MCF 10A (cell line): ENCODE results near the gene DLG2. TPM values are rescaled to one million over a fixed set of nuclear protein-coding genes. Genes with fewer than 3 reads are reported as not detected.

ENCODE experiments used
- BruUV-seq: library from RNA; stranded (reverse); fragments of 400-500 nt; replicated peaks from 2 replicates; lab custom pipeline; 2021; lab: Mats Ljungman, UMichigan
- CTCF ChIA-PET: fragments of 300-600 bp; sonication (Branson Sonifier 250); formaldehyde crosslinking; extraction: SDS; loops from one replicate; lab custom pipeline; 2021; ENCODE audit warnings: antibody characterized with exemption, inconsistent platforms; lab: Yijun Ruan, JAX
- POLR2A ChIA-PET: fragments of 300-600, 350-650 bp; sonication (Branson Sonifier 250); formaldehyde crosslinking; extraction: SDS; loops from one replicate; lab custom pipeline; 2020; ENCODE audit warnings: antibody characterized with exemption, inconsistent platforms; lab: Yijun Ruan, JAX
- DNase-seq: peaks from one replicate; pipeline ENCODE4 v3.0.0-alpha.2; 2018; ENCODE audit not compliant: unreplicated experiment
- H3K27ac Mint-ChIP-seq: one replicate; pipeline ENCODE4 v1.8.0; 2022; ENCODE audit warnings: mild to moderate bottlenecking, low read depth, mixed read lengths; ENCODE audit not compliant: unreplicated experiment
- H3K27me3 Mint-ChIP-seq: one replicate; pipeline ENCODE4 v1.8.0; 2022; ENCODE audit warnings: mixed read lengths; ENCODE audit not compliant: insufficient read depth, unreplicated experiment
- H3K36me3 Mint-ChIP-seq: one replicate; pipeline ENCODE4 v1.8.0; 2022; ENCODE audit warnings: mild to moderate bottlenecking, moderate library complexity, mixed read lengths; ENCODE audit not compliant: insufficient read depth, unreplicated experiment
- H3K4me1 Mint-ChIP-seq: one replicate; pipeline ENCODE4 v1.8.0; 2022; ENCODE audit warnings: mixed read lengths; ENCODE audit not compliant: insufficient read depth, unreplicated experiment
- H3K4me3 Mint-ChIP-seq: one replicate; pipeline ENCODE4 v1.8.0; 2022; ENCODE audit warnings: mild to moderate bottlenecking, moderate library complexity, mixed read lengths; ENCODE audit not compliant: unreplicated experiment
- H3K9me3 Mint-ChIP-seq: one replicate; pipeline ENCODE4 v1.8.0; 2022; ENCODE audit warnings: mixed read lengths; ENCODE audit not compliant: unreplicated experiment
- CTCF ChIP-seq: fragments of 200-600 bp; IDR thresholded peaks from one replicate; pipeline ENCODE4 v1.8.0; 2022; ENCODE audit warnings: antibody characterized with exemption, mild to moderate bottlenecking; ENCODE audit not compliant: unreplicated experiment
- intact Hi-C: fragments of 100-400 bp; cut with micrococcal nuclease; formaldehyde crosslinking; loops from 2 replicates; pipeline ENCODE4 v1.14.1; 2022
- total RNA-seq: library from RNA; stranded (reverse); gene quantifications from 2 replicates; pipeline ENCODE4 v1.2.3, GENCODE V29; 2022

DLG2 gene
- total RNA-seq, 1 experiment from 2014 or later = 0.26 TPM

- no TSS peak for BruUV-seq
- TF ChIP-seq CTCF = no peak
- Mint-ChIP-seq H3K9me3 (peaks cover 11% of the 10 kb centered on the region), H3K27ac (no peak overlapping the region), H3K36me3 (no peaks in the 10 kb centered on the region), H3K4me1 (no peaks in the 10 kb centered on the region), H3K4me3 (no peak overlapping the region), H3K27me3 (peaks cover 37% of the 10 kb centered on the region)
- POLR2A ChIA-PET = no interaction called here
- DNase-seq = no peak
- CTCF ChIA-PET = no interaction called here
- intact Hi-C loops = no loop called here
Observed at GRCh38 chr11:84407091-84407490, 1220.1 kb downstream of the DLG2 start.

GRCh38 chr11:84398017-84398626, 1229.0 kb downstream of the DLG2 start:
- Mint-ChIP-seq H3K4me1 (no peaks in the 10 kb centered on the region), H3K36me3 (no peaks in the 10 kb centered on the region), H3K27me3 (peaks cover 2% of the 10 kb centered on the region), H3K27ac (no peak overlapping the region), H3K9me3 (no peaks in the 10 kb centered on the region), H3K4me3 (no peak overlapping the region)
- intact Hi-C loops = loop anchor here (5.0 kb wide), 1 partner anchor 124 kb away; no protein-coding TSS in a partner anchor
- TF ChIP-seq CTCF = peak; percentile 25
- BruUV-seq = no TSS peak
- ChIA-PET POLR2A (no interaction called here), CTCF (interaction anchor here (0.6 to 1.5 kb wide), 7 partner anchors 11 to 377 kb away, joined by 3 to 8 read pairs (median 3); no protein-coding TSS in a partner anchor)
- DNase-seq = peak; percentile 35

GRCh38 chr11:84396521-84396920, 1230.6 kb downstream of the DLG2 start:
- CTCF ChIA-PET = interaction anchor here (3.0 kb wide), 1 partner anchor 12 kb away, joined by 18 read pairs; no protein-coding TSS in a partner anchor
- H3K4me3 Mint-ChIP-seq = no peak overlapping the region
- POLR2A ChIA-PET = no interaction called here
- no peaks in the 10 kb centered on the region for H3K36me3 Mint-ChIP-seq
- no peak for TF ChIP-seq CTCF
- no peaks in the 10 kb centered on the region for H3K4me1 Mint-ChIP-seq
- H3K27ac Mint-ChIP-seq = no peak overlapping the region
- H3K27me3 Mint-ChIP-seq = peaks cover 2% of the 10 kb centered on the region
- BruUV-seq = no TSS peak
- H3K9me3 Mint-ChIP-seq = no peaks in the 10 kb centered on the region
- no peak for DNase-seq
- intact Hi-C loops = loop anchor here (5.0 kb wide), 1 partner anchor 126 kb away; no protein-coding TSS in a partner anchor

- BruUV-seq = no TSS peak
- ChIA-PET CTCF (interaction anchor here (1.1 kb wide), 1 partner anchor 174 kb away, joined by 3 read pairs; no protein-coding TSS in a partner anchor), POLR2A (no interaction called here)
- intact Hi-C loops = no loop called here
- Mint-ChIP-seq H3K36me3 (no peaks in the 10 kb centered on the region), H3K27me3 (peaks cover 34% of the 10 kb centered on the region), H3K9me3 (no peaks in the 10 kb centered on the region), H3K4me1 (no peaks in the 10 kb centered on the region), H3K4me3 (no peak overlapping the region), H3K27ac (no peak overlapping the region)
- DNase-seq = peak; percentile 0
- TF ChIP-seq CTCF = no peak
Observed at GRCh38 chr11:84390441-84391078, 1236.6 kb downstream of the DLG2 start.
